ENCODE measurements around the gene PPOX.

DNA sequence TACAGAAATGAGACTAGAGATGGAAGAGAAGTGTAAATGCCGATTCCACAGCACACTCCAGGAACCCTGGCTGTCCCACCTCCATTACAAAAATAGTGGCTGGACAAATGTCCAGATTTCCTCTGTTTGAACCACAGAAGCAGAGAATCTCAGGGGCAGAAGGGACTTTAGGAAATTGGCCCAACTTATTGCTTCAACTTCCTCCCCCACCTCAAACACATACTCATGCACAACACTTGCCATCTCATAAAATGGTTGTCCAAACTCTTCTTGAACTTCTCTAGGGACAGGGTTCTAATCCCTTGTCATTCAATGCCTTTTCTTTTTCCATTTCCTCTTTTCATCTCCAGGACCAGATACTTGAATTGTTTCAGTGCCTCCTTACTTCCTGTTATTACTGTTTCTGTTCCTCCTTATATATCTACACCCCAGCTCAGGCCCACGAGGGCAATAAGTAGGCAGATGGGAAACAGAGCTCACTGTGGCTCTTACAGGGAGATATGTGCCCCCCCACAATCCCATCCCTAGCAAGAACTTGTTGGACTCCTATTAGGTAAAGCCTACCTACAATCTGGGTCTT lies 19.6 kb downstream of the PPOX start:
- TF ChIP-seq, protein P1, sequence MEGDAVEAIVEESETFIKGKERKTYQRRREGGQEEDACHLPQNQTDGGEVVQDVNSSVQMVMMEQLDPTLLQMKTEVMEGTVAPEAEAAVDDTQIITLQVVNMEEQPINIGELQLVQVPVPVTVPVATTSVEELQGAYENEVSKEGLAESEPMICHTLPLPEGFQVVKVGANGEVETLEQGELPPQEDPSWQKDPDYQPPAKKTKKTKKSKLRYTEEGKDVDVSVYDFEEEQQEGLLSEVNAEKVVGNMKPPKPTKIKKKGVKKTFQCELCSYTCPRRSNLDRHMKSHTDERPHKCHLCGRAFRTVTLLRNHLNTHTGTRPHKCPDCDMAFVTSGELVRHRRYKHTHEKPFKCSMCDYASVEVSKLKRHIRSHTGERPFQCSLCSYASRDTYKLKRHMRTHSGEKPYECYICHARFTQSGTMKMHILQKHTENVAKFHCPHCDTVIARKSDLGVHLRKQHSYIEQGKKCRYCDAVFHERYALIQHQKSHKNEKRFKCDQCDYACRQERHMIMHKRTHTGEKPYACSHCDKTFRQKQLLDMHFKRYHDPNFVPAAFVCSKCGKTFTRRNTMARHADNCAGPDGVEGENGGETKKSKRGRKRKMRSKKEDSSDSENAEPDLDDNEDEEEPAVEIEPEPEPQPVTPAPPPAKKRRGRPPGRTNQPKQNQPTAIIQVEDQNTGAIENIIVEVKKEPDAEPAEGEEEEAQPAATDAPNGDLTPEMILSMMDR (IDR thresholded peaks at IDR 0.05; ENCODE audit: low read depth, low read length, poor library complexity, severe bottlenecking): no peak
- TF ChIP-seq EZH2phosphoT487 (IDR thresholded peaks at IDR 0.05; ENCODE audit: borderline replicate concordance, low read length): no peak

Data from DOHH2 (cell line).